GM19372 (cell line): ENCODE measurements around the gene RIC1.
"Not testable (repeated sequence)": the region's sequence is repeated elsewhere in the genome, so short reads cannot be mapped to it uniquely, and the experiment has no call there.

Experiments
- ATAC-seq: cut with Tn5 transposase; IDR thresholded peaks from one replicate; pipeline ENCODE4 v1.9.1; 2021; ENCODE audit warnings: mild to moderate bottlenecking, low read depth, moderate library complexity; ENCODE audit not compliant: unreplicated experiment

The RIC1 gene

DNA sequence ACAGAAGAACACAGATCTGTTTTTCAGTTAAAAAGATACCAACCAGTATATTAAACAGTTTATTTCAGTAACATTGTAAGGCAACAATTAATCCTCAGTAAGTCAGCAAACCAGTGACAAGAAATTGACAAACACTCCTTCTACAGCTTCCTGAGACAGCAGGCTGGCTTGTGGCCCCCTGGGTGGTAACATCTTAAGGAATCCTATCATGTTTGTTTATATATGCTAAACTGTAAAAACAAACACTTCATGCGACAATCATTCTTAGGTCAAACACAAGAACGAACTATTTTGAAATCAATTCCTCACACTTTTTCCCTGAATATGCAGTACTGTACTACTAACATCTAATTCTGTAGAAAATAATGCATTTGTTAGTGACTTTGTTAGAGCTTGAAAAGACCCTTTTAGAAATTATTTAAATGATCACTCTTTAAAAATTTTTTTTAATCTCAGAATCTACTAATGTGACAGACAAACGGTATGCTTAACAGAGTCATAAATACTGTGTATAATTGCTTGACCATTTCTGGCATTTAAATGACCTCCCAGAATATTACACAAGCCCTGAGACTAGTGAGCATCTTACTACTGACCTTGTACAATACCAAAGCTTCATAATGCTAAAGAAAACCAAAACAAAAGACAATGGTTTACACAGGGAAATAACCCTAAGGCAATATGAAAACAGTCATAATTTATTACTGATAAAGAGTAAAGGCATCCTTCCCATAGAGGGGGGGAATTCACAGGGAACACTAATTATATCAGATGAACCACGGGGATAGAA lies 155.8 kb downstream of the RIC1 start:
- ATAC-seq = no peak

GRCh38 chr9:5786370-5787127 lies 157.6 kb downstream of the RIC1 start:
- no peak for ATAC-seq

DNA sequence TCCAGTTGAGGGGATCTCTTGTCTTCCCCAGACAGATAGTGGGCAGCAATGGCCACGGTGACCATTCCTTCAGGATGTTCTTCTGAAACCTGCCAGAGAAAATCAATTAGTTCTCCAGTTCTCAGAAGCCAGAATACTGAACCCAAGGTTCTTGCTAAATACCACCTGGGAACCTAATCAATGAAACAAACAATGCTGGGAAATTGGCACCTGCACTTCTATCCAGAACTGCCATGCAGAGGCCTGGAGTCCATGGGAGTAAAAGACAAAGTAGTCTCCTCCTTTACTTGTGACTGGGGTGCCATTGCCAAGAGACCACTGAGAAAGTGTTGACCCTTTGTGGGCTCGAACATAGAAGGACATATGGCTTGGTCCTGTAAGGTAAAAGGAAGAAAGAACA lies 158.3 kb downstream of the RIC1 start:
- no peak for ATAC-seq

DNA sequence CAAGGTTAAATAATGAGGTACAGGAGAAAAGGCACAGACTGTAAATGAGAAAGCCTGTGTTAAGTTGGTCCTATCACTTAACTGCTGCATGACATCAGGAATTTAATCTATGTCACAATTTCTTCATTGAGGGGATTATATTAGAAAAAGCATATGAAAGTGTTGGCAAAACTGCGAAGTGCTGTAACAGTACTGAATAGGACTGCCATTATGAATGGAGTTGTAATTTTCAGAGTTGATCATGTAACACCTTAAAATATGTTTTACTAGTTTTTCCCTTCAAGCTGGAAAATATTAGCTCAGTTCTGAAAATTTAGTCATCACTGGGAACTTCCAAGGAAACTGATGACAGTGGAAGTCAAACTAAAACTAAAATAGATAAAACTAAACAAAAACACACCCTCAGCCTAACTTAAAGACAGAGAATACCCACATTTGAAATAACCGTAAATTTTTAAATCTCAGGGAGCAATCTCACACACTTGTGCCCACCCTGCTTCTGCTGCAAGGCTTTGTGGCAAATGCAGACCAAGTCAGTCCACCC lies 158.9 kb downstream of the RIC1 start:
- ATAC-seq = no peak

GRCh38 chr9:5789489-5789888 lies 160.6 kb downstream of the RIC1 start:
- no peak for ATAC-seq

DNA sequence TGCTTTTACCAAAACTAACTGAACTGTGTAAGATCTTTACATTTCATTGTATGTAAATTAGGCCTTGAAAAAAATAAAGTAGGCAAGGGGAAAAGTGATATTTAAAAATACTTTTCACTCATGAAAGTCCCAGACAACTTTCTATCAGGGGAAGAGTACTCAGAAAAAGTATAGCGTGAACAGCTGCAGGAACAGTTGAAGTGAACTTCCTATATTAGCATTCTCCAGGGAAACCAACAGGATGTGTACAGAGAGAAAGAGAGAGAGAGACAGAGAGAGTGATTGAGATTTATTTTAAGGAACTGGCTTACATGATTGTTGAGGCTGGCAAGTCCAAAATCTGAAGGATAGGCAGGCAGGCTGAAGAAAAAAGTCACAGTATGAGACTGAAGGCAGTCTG lies 162.0 kb downstream of the RIC1 start:
- ATAC-seq = no peak

- ATAC-seq = no peak
Measured at GRCh38 chr9:5791870-5792269, 163.0 kb downstream of the RIC1 start.

DNA sequence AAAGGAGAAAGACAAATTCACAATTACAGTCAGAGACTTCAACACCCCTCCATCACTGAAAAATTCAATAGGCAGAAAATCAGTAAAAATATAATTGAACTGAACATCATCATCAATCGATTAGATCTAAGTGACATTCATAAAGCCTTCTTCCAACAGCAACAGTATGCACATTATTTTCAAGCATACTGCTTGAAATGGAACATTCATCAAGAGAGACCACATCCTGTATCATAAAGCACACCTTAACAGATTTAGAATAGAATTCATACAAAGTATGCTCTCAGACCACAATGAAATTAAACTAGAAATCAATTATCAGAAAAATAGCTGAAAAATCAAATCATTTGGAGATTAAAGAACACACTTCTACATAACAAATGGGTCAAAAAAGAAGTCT lies 164.9 kb downstream of the RIC1 start:
- ATAC-seq = no peak

- no peak for ATAC-seq
Measured at GRCh38 chr9:5796298-5796697, 167.4 kb downstream of the RIC1 start.

DNA sequence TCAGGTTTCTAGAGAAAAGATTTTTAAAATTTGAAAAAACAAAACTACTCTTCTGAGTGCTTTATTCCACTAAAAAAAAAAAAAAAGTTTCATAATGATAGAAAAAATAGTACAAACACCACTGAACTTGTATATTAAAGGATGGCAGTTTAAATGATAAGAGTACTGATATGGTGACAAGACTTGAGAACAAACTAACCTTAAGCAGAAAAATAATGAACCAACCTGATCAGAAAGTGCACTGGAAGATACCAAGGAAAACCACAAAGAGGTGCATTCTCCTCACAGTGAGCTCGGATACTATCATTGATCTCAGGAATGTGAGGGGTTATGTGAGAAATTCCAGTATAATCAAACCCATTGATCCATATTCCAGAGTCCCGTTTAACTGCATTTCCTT lies 169.7 kb downstream of the RIC1 start:
- no peak for ATAC-seq

DNA sequence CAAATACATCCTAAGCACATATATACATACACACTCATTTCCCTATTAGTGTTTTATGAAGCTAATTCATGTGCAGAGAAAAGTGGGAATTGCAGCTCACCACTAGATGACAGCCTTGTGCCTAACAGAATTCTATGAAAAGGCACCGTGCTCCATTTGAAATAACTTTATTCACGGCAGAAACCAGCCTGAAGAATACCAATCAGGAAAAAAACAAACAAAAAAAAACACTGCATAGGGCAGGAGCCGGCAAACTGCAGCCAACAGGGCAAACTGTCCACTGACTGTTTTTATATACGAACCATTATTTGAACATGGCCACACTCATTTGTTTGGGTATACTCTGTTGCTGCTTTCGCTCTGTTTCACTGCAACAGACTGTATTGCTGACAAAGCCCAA lies 170.4 kb downstream of the RIC1 start:
- ATAC-seq = no peak

- not testable (repeated sequence) for ATAC-seq
Measured at GRCh38 chr9:5800378-5800777, 171.5 kb downstream of the RIC1 start.

DNA sequence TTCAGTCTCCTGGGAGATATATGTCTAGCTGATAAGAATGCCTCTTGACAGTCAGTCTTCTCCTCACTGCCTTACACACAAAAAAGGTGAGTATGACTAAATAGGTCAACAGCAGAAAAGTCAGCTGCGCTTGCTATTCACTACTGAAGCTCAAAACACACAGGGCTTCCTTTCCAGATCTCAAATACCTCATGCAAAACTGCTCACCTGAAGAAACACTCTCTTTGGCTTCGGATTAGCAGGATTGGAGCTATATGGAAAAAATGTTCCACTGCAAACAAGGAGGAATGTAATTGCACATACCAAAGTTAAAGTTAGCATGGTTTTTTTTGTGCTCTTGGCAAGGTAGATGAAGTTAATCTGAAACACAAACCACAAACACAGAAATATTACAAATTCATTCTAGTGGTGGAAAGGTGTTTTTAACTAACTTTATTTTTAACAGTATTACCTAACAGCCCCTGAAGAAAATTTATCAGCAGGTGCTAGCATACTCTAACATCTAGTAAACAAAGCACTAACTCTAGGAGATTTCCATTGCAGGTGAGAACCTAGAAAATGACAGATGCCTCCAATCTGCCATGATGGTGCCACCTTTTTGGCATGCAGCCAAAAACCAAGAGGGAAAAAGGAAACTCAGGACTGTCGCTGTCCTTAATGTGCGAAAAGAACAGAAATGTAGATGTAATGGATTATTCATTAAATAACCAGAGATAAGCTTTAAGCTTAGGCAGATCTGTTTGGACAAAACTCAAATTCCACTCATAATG lies 172.2 kb downstream of the RIC1 start:
- no peak for ATAC-seq

- ATAC-seq = no peak
Measured at GRCh38 chr9:5801739-5802113, 172.8 kb downstream of the RIC1 start.

DNA sequence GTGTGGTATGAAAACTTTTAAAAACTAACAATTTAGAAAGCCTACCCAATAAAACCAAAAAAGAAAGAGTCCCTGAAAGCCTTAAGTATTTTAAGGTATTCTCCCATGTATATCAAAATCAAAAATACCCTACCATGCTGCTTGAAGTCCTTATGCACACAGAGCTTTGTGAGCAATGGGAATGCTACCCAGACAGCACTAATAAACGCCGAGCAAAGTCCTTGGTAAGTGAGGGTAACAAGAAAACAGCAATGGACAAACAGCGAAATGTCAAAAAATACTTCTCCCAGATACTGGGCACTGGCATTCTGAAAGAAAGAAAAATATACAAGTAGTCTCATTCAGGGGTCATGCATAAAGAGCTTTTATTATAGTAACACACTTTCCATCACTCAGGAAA lies 176.6 kb downstream of the RIC1 start:
- ATAC-seq = no peak

DNA sequence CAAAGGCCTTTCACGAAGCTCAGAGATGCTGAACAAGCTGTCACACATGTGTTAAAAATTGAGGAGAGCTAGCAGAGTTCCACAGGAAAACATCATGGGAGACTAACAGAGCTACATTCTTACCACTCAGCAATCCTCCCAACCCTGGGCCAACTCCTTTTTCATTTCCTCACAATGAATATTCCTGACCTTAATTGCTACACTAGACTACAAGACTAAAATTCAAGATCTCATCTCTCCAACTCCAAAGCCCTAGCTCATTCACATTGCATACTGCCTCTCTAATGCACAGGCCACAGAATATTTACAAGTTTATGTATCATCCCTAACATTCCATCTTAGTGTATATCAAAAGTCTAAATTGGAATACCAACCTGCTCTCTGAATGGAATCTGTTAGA lies 182.8 kb downstream of the RIC1 start:
- no peak for ATAC-seq

DNA sequence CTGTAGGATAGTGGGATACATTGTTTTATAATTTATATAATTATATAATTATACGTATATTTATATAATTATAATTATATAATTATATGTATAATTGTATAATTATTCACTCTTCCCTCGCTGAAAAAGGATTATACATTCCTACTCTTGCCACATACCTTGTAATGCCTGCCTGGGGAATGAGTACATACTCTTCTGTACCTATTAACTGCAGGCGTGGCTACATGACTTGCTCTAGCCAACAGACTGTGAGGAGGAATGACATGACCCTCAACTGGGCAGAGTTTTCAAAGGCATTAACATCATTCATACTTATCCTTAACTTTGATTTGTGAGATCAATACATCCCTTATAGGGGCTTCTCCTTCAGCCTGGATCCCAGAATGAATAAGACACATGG lies 184.9 kb downstream of the RIC1 start:
- ATAC-seq = no peak

- ATAC-seq = no peak
Measured at GRCh38 chr9:5815461-5815860, 186.6 kb downstream of the RIC1 start.

- no peak for ATAC-seq
Measured at GRCh38 chr9:5817862-5818261, 189.0 kb downstream of the RIC1 start.

DNA sequence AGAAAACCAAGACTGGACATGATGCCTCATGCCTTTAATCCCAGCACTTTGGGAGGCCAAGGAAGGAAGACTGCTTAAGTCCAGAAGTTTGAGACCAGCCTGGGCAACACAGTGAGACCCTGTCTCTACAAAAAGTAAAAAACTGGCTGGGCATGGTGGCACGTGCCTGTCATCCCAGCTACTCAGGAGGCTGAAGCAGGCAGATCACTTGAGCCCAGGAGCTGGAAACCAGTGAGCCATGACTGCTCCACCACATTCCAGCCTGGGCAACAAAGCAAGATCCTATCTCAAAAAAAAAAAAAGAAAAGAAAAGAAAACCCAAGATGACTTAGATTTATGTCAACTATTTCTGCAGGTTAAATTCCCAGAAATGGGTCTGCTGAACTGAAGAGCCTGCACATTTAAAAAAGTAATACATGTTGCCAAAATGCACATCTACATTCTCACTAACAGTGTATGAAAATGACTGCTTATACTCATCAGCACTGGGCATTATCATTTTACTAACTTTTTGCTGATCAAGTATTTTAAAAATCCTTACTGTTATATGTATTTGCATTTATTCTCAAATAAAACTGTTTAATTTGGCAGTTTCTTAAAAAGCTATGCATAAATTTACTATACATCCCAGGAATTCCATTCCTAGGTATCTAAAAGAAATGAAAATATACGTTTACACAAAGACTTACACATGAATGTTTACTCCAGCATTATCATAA lies 189.7 kb downstream of the RIC1 start:
- ATAC-seq = no peak
